Measurements from ENCODE around the gene ZNF385D.

DNA sequence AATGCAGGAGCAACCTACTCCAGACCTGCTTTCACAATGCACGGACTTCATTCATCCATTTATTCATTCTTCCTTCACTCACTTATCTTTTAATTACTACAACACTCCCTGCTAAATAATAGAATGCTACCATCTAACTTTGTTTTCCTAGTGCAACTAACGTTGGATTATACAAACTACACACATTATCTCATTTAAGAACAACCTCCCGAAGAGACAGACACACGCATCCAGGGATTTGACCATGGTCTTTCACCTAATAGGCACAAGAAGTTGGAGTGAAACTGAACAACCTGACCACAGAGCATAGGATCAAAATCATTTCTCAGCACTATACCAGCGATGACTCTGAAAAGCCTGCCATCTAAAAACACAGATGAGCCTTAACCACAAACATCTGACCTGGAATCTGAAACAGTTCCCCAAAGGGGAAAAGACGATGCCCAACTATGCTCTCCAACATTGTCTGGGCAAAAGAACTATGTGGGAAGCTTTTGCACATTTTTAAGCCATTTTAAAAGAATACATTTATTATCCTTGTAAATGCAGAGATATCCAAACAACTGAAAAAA, 21.0 kb downstream of the ZNF385D start:
- no peak for TF ChIP-seq EZH2 (IDR thresholded peaks at IDR 0.05; ENCODE audit: low read length)
- TF ChIP-seq, protein P1, sequence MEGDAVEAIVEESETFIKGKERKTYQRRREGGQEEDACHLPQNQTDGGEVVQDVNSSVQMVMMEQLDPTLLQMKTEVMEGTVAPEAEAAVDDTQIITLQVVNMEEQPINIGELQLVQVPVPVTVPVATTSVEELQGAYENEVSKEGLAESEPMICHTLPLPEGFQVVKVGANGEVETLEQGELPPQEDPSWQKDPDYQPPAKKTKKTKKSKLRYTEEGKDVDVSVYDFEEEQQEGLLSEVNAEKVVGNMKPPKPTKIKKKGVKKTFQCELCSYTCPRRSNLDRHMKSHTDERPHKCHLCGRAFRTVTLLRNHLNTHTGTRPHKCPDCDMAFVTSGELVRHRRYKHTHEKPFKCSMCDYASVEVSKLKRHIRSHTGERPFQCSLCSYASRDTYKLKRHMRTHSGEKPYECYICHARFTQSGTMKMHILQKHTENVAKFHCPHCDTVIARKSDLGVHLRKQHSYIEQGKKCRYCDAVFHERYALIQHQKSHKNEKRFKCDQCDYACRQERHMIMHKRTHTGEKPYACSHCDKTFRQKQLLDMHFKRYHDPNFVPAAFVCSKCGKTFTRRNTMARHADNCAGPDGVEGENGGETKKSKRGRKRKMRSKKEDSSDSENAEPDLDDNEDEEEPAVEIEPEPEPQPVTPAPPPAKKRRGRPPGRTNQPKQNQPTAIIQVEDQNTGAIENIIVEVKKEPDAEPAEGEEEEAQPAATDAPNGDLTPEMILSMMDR (optimal IDR thresholded peaks at IDR 0.05 in 1 of 3, IDR thresholded peaks at IDR 0.05 in 1 of 3, conservative IDR thresholded peaks at IDR 0.05 in 1 of 3; ENCODE audit: extremely low read depth in 1 of 3, insufficient read depth in 2 of 3, low read length in 3 of 3): no peak

Measured in keratinocyte (primary cell).